ENCODE measurements around the gene MAMDC4. TPM values are rescaled to one million over a fixed set of nuclear protein-coding genes. Genes with fewer than 3 reads are reported as not detected.

Gene MAMDC4
- total and polyA plus RNA-seq, 2 of the 13 experiments (the other 11 are each of a cell fraction or from before 2014, with no cell fraction given), result 6.0 to 6.8 TPM

DNA sequence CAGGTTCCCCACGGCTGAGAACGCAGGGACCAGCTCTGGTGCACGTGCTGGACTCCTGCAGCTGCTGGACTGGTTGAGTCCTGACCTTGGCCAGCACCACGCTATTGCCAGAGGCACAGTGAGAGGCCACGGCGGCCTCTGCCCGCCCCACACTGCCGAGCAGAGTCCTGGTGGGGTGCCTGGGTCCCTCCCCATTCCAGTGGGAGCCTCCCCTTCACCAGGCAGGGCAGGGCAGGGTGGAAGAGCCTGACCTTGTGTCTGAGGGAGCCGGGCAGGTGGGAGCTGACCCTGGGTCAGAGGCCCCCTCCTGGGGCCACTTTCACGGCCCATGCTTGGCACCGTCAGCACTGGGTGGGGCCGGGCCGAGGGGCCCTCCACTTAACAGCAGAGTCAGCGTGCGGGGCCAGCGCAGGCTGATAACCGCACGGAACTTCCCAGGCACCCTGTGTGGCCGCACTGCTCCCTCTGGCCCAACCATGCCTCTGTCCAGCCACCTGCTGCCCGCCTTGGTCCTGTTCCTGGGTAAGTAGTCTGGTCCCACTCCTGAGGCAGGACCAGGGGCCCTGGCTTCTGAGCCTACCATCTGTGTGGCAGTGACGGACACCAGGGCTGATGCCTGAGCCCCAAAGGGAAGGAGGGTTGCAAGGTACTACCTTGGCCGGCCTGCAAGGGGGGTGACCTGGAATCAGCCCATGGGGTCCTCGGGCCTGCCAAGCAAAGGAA lies at the start of gene MAMDC4 (continued):
- TF ChIP-seq NR1H2 (CRISPR knock-in tag; IDR thresholded peaks at IDR 0.05; ENCODE audit: borderline replicate concordance, low read depth) (no peak), ZNF83 (CRISPR knock-in tag; IDR thresholded peaks at IDR 0.05; ENCODE audit: borderline replicate concordance) (no peak), ETV5 (CRISPR knock-in tag; IDR thresholded peaks at IDR 0.05; ENCODE audit: borderline replicate concordance) (no peak), HOXD1 (CRISPR knock-in tag; IDR thresholded peaks at IDR 0.05) (no peak), ZBTB1 (CRISPR knock-in tag; IDR thresholded peaks at IDR 0.05; ENCODE audit: borderline replicate concordance) (no peak), CREM (IDR thresholded peaks at IDR 0.05) (no peak), CREM (CRISPR knock-in tag; IDR thresholded peaks at IDR 0.05) (no peak), TOPORS (CRISPR knock-in tag; IDR thresholded peaks at IDR 0.05) (0 out of 2 replicates have a peak, but pooled peaks have one; percentile 45), HMG20A (CRISPR knock-in tag; IDR thresholded peaks at IDR 0.05; ENCODE audit: borderline replicate concordance) (no peak), NFIC (IDR thresholded peaks at IDR 0.05; ENCODE audit: low read length) (no peak), ASH2L (IDR thresholded peaks at IDR 0.05; ENCODE audit: insufficient read length, low read depth, low read length) (no peak)
- TF ChIP-seq, protein P1, sequence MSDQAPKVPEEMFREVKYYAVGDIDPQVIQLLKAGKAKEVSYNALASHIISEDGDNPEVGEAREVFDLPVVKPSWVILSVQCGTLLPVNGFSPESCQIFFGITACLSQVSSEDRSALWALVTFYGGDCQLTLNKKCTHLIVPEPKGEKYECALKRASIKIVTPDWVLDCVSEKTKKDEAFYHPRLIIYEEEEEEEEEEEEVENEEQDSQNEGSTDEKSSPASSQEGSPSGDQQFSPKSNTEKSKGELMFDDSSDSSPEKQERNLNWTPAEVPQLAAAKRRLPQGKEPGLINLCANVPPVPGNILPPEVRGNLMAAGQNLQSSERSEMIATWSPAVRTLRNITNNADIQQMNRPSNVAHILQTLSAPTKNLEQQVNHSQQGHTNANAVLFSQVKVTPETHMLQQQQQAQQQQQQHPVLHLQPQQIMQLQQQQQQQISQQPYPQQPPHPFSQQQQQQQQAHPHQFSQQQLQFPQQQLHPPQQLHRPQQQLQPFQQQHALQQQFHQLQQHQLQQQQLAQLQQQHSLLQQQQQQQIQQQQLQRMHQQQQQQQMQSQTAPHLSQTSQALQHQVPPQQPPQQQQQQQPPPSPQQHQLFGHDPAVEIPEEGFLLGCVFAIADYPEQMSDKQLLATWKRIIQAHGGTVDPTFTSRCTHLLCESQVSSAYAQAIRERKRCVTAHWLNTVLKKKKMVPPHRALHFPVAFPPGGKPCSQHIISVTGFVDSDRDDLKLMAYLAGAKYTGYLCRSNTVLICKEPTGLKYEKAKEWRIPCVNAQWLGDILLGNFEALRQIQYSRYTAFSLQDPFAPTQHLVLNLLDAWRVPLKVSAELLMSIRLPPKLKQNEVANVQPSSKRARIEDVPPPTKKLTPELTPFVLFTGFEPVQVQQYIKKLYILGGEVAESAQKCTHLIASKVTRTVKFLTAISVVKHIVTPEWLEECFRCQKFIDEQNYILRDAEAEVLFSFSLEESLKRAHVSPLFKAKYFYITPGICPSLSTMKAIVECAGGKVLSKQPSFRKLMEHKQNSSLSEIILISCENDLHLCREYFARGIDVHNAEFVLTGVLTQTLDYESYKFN (CRISPR knock-in tag; conservative IDR thresholded peaks at IDR 0.05), result no peak
- TF ChIP-seq, protein P2, sequence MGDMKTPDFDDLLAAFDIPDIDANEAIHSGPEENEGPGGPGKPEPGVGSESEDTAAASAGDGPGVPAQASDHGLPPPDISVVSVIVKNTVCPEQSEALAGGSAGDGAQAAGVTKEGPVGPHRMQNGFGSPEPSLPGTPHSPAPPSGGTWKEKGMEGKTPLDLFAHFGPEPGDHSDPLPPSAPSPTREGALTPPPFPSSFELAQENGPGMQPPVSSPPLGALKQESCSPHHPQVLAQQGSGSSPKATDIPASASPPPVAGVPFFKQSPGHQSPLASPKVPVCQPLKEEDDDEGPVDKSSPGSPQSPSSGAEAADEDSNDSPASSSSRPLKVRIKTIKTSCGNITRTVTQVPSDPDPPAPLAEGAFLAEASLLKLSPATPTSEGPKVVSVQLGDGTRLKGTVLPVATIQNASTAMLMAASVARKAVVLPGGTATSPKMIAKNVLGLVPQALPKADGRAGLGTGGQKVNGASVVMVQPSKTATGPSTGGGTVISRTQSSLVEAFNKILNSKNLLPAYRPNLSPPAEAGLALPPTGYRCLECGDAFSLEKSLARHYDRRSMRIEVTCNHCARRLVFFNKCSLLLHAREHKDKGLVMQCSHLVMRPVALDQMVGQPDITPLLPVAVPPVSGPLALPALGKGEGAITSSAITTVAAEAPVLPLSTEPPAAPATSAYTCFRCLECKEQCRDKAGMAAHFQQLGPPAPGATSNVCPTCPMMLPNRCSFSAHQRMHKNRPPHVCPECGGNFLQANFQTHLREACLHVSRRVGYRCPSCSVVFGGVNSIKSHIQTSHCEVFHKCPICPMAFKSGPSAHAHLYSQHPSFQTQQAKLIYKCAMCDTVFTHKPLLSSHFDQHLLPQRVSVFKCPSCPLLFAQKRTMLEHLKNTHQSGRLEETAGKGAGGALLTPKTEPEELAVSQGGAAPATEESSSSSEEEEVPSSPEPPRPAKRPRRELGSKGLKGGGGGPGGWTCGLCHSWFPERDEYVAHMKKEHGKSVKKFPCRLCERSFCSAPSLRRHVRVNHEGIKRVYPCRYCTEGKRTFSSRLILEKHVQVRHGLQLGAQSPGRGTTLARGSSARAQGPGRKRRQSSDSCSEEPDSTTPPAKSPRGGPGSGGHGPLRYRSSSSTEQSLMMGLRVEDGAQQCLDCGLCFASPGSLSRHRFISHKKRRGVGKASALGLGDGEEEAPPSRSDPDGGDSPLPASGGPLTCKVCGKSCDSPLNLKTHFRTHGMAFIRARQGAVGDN (CRISPR knock-in tag; IDR thresholded peaks at IDR 0.05), result peak; percentile 63
- TF ChIP-seq, protein P3, sequence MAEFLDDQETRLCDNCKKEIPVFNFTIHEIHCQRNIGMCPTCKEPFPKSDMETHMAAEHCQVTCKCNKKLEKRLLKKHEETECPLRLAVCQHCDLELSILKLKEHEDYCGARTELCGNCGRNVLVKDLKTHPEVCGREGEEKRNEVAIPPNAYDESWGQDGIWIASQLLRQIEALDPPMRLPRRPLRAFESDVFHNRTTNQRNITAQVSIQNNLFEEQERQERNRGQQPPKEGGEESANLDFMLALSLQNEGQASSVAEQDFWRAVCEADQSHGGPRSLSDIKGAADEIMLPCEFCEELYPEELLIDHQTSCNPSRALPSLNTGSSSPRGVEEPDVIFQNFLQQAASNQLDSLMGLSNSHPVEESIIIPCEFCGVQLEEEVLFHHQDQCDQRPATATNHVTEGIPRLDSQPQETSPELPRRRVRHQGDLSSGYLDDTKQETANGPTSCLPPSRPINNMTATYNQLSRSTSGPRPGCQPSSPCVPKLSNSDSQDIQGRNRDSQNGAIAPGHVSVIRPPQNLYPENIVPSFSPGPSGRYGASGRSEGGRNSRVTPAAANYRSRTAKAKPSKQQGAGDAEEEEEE (CRISPR knock-in tag; IDR thresholded peaks at IDR 0.05; ENCODE audit: borderline replicate concordance), result no peak
